ENCODE results near the gene DRC7.
"Not testable (repeated sequence)": the region's sequence is repeated elsewhere in the genome, so short reads cannot be mapped to it uniquely, and the experiment has no call there.

DRC7 gene

GRCh38 chr16:57660715-57661463 lies 33.7 kb upstream of the DRC7 start:
- no peak for DNase-seq (ENCODE audit: low spot score)

- no peak for DNase-seq (ENCODE audit: low spot score)
These were observed 33.1 kb upstream of the DRC7 start for GRCh38 chr16:57661510-57661909.

- no peak for DNase-seq (ENCODE audit: low spot score)
These were observed 32.4 kb upstream of the DRC7 start for GRCh38 chr16:57661936-57662906.

- DNase-seq (ENCODE audit: low spot score): no peak
These were observed 31.2 kb upstream of the DRC7 start for GRCh38 chr16:57663436-57663835.

- DNase-seq (ENCODE audit: low spot score): no peak
These were observed 30.5 kb upstream of the DRC7 start for GRCh38 chr16:57663917-57664661.

GRCh38 chr16:57664662-57665025 lies 30.0 kb upstream of the DRC7 start:
- DNase-seq (ENCODE audit: low spot score): no peak

- DNase-seq (ENCODE audit: low spot score): no peak
These were observed 29.1 kb upstream of the DRC7 start for GRCh38 chr16:57665541-57665940.

GRCh38 chr16:57666353-57667047 lies 28.1 kb upstream of the DRC7 start:
- no peak for DNase-seq (ENCODE audit: low spot score)

GRCh38 chr16:57667048-57667525 lies 27.5 kb upstream of the DRC7 start:
- DNase-seq (ENCODE audit: low spot score): no peak

- DNase-seq (ENCODE audit: low spot score): no peak
These were observed 26.9 kb upstream of the DRC7 start for GRCh38 chr16:57667526-57668262.

- no peak for DNase-seq (ENCODE audit: low spot score)
These were observed 26.4 kb upstream of the DRC7 start, which contains the start of gene ADGRG3 for GRCh38 chr16:57668263-57668571. TSS of gene ADGRG3 (plus strand) at chr16:57668306. CDS start at chr16:57668348, 42 bp downstream.

GRCh38 chr16:57668630-57669475 lies 25.8 kb upstream of the DRC7 start:
- DNase-seq (ENCODE audit: low spot score): no peak

GRCh38 chr16:57669476-57670162 lies 25.0 kb upstream of the DRC7 start:
- DNase-seq (ENCODE audit: low spot score): no peak

- no peak for DNase-seq (ENCODE audit: low spot score)
These were observed 24.4 kb upstream of the DRC7 start for GRCh38 chr16:57670196-57670595.

GRCh38 chr16:57671451-57671850 lies 23.2 kb upstream of the DRC7 start:
- not testable (repeated sequence) for DNase-seq (ENCODE audit: low spot score)

- DNase-seq (ENCODE audit: low spot score): no peak
These were observed 22.2 kb upstream of the DRC7 start for GRCh38 chr16:57672416-57672815.

- no peak for DNase-seq (ENCODE audit: low spot score)
These were observed 21.8 kb upstream of the DRC7 start for GRCh38 chr16:57672824-57673223.

GRCh38 chr16:57675741-57676551 lies 18.7 kb upstream of the DRC7 start:
- DNase-seq (ENCODE audit: low spot score): no peak
